Kidney tubule cell (primary cell): ENCODE measurements around the gene PDRG1.
"Not testable (repeated sequence)": the region's sequence is repeated elsewhere in the genome, so short reads cannot be mapped to it uniquely, and the experiment has no call there.

Experiments
- DNase-seq: peaks from one replicate; pipeline ENCODE4 v3.0.0-alpha.2; 2018; ENCODE audit warnings: low spot score

The PDRG1 gene

GRCh38 chr20:31966991-31967655, 15.3 kb upstream of the PDRG1 start:
- DNase-seq, result no peak

- no peak for DNase-seq
Measured at GRCh38 chr20:31963889-31964288, 12.0 kb upstream of the PDRG1 start.

- no peak for DNase-seq
Measured at GRCh38 chr20:31962761-31963160, 10.9 kb upstream of the PDRG1 start.

- DNase-seq, result no peak
Measured at GRCh38 chr20:31956556-31957526, 5.0 kb upstream of the PDRG1 start.

- DNase-seq, result no peak
Measured at GRCh38 chr20:31954500-31954899, 2.7 kb upstream of the PDRG1 start.

- DNase-seq, result no peak
Measured at GRCh38 chr20:31953556-31954148, 1.8 kb upstream of the PDRG1 start.

- no peak for DNase-seq
Measured at GRCh38 chr20:31951203-31951529, 680 bp downstream of the PDRG1 start.

GRCh38 chr20:31949877-31950646, 1.8 kb downstream of the PDRG1 start:
- DNase-seq, result no peak

- no peak for DNase-seq
Measured at GRCh38 chr20:31948008-31948407, 3.8 kb downstream of the PDRG1 start.

GRCh38 chr20:31945785-31946184, 6.1 kb downstream of the PDRG1 start:
- no peak for DNase-seq

- DNase-seq, result no peak
Measured at GRCh38 chr20:31945319-31945718, 6.5 kb downstream of the PDRG1 start.

- DNase-seq, result no peak
Measured at GRCh38 chr20:31943052-31943471, 8.8 kb downstream of the PDRG1 start.

GRCh38 chr20:31939661-31940060, 12.2 kb downstream of the PDRG1 start:
- DNase-seq, result no peak

GRCh38 chr20:31937820-31938219, 14.0 kb downstream of the PDRG1 start:
- DNase-seq, result no peak

- no peak for DNase-seq
Measured at GRCh38 chr20:31936420-31936819, 15.4 kb downstream of the PDRG1 start.

- DNase-seq, result no peak
Measured at GRCh38 chr20:31934968-31935764, 16.7 kb downstream of the PDRG1 start.

GRCh38 chr20:31934491-31934890, 17.4 kb downstream of the PDRG1 start:
- DNase-seq, result no peak

GRCh38 chr20:31933698-31934097, 18.1 kb downstream of the PDRG1 start:
- no peak for DNase-seq

GRCh38 chr20:31930779-31931178, 21.1 kb downstream of the PDRG1 start:
- DNase-seq, result no peak

- DNase-seq, result not testable (repeated sequence)
Measured at GRCh38 chr20:31929631-31930030, 22.2 kb downstream of the PDRG1 start.

- no peak for DNase-seq
Measured at GRCh38 chr20:31927627-31928159, 24.2 kb downstream of the PDRG1 start.
